ENCODE data around the gene SLC51B. TPM values are rescaled to one million over a fixed set of nuclear protein-coding genes. Genes with fewer than 3 reads are reported as not detected.

The SLC51B gene
- total and polyA plus RNA-seq, 10 of the 15 experiments (the other 5 are each of a cell fraction or from before 2014, with no cell fraction given): 0.05 to 0.17 (median 0.13) TPM; not detected in 7

DNA sequence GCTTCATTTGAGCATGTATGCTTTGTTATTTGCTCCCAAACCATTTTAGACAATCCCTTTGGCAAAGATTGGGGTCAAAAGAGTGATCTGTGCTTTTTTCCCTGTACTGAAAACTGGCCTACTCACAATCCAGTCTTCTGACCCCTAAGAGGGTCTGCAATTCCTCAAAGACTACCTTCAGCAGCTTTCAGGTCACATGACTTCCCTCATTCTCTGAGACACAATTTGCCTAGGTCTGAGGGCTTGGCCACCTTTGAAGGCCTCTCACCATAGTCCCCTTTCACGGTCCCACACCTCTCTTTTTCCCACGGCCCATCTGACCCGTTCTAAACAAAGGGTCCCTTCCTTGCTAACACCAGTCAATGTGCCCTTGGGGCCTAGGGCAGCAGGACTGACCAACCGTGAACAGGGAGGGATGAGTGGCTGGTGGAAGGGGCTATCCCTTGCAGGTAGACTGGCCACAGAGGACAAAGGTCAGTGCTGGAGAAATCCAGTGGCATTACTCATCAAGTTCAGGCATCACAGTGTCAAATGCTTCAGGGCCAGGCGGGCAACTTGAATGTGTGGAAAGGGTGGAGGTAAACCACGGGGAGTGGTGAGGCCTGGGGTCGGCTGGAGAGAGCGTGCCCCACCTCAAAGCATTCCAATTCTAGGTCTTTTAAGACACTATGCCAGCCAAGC, 11.8 kb downstream of the SLC51B start:
- Histone ChIP-seq H3K79me2 (ENCODE audit: control insufficient read depth, insufficient read depth, low read length) (no peaks in the 10 kb centered on the region), H3K9me3 (replicated peaks; ENCODE audit: control insufficient read depth, insufficient read depth, low read length) (no peaks in the 10 kb centered on the region), H3K4me3 (no peak overlapping the region), H3K27me3 (replicated peaks in 1 of 2; ENCODE audit: control insufficient read depth in 2 of 2, insufficient read depth in 2 of 2, low read length in 1 of 2) (no peaks in the 10 kb centered on the region), H4K20me1 (ENCODE audit: control insufficient read depth, insufficient read depth) (no peaks in the 10 kb centered on the region), H3K4me2 (ENCODE audit: control insufficient read depth, insufficient read depth) (no peak overlapping the region), H3K36me3 (ENCODE audit: control insufficient read depth in 2 of 2, insufficient read depth in 2 of 2, low read length in 1 of 2) (no peaks in the 10 kb centered on the region), H3K9ac (ENCODE audit: control insufficient read depth, insufficient read depth, low read length) (no peak overlapping the region), H3K27ac (ENCODE audit: control insufficient read depth, insufficient read depth) (no peak overlapping the region), H3K4me1 (ENCODE audit: control insufficient read depth, insufficient read depth, low read length) (no peaks in the 10 kb centered on the region), H2AFZ (ENCODE audit: control insufficient read depth, low read depth, low read length) (no peak overlapping the region)
- RAD21 ChIA-PET (ENCODE audit: unreplicated experiment): interaction anchor here (3.5 kb wide), 1 partner anchor 23 kb away, joined by 15 read pairs; no protein-coding TSS in a partner anchor
- SMC1A ChIA-PET (ENCODE audit: uncharacterized antibody, unreplicated experiment): interaction anchor here (0.6 to 1.2 kb wide), 3 partner anchors 9 to 214 kb away, joined by 3 to 5 read pairs (median 3); no protein-coding TSS in a partner anchor
- BruUV-seq (replicated peaks): no TSS peak
- 43% methylated on average over 8 of the region's 8 CpGs for WGBS (ENCODE audit: insufficient coverage, insufficient replicate concordance, low lambda C conversion rate, missing lambda C conversion rate)
- no peak for FAIRE-seq
- intact Hi-C loops (cut with micrococcal nuclease; ENCODE audit: unreplicated experiment): no loop called here
- POLR2A ChIA-PET: no interaction called here
- in situ Hi-C loops (cut with MboI): no loop called here
- no peak for ATAC-seq
- TF ChIP-seq IKZF1 (conservative IDR thresholded peaks at IDR 0.05) (peak; percentile 25; the same call in 1 of the 2 replicates), NR2F1 (conservative IDR thresholded peaks at IDR 0.05) (0 out of 2 replicates have a peak, but pooled peaks have one; percentile 14), TBL1XR1 (IDR thresholded peaks at IDR 0.05; ENCODE audit: low read depth, low read length) (no peak), RAD51 (IDR thresholded peaks at IDR 0.05) (peak; percentile 27; the same call in 1 of the 2 replicates)
- CTCF ChIA-PET: interaction anchor here (0.5 to 3.1 kb wide), 8 partner anchors 9 to 329 kb away, joined by 3 to 18 read pairs (median 4); no protein-coding TSS in a partner anchor
- no peak for DNase-seq (ENCODE audit: low read depth, low spot score)

DNA sequence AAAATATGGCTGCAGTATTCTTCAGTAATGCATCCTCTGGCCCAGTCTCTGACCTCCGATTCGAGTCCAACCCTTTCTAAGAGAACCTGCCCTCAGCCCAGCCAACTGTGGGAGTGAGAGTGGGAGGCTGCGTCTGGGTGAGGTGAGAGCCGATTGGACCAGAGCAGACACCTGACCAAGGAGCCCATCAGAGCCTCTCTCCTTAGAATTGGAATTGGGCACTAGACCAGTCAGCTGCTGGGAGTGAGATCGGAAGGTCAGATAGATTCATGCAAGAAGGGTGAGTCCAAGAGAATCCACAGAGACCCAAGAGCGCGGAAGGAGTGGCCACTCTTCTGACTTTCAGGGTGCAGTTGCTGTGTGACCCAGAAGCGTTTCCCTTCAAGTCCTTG, 12.4 kb downstream of the SLC51B start:
- intact Hi-C loops (cut with micrococcal nuclease; ENCODE audit: unreplicated experiment): no loop called here
- no peak overlapping the region for H2AFZ ChIP-seq (ENCODE audit: control insufficient read depth, low read depth, low read length)
- BruUV-seq (replicated peaks): no TSS peak
- TF ChIP-seq MEF2B (IDR thresholded peaks at IDR 0.05; ENCODE audit: partially characterized antibody, poor library complexity, severe bottlenecking): no peak
- no peak for TF ChIP-seq EP300 (IDR thresholded peaks at IDR 0.05; ENCODE audit: borderline replicate concordance in 1 of 2, control insufficient read depth in 1 of 2, low read depth in 2 of 2, low read length in 2 of 2)
- no peak for TF ChIP-seq MTA2 (IDR thresholded peaks at IDR 0.05; ENCODE audit: low read depth)
- no peak for TF ChIP-seq ZNF207 (IDR thresholded peaks at IDR 0.05; ENCODE audit: borderline replicate concordance)
- no peak for TF ChIP-seq NFYB (IDR thresholded peaks at IDR 0.05; ENCODE audit: insufficient read depth, low read depth, low read length)
- TF ChIP-seq TCF7 (IDR thresholded peaks at IDR 0.05; ENCODE audit: borderline replicate concordance): no peak
- TF ChIP-seq, protein P1, sequence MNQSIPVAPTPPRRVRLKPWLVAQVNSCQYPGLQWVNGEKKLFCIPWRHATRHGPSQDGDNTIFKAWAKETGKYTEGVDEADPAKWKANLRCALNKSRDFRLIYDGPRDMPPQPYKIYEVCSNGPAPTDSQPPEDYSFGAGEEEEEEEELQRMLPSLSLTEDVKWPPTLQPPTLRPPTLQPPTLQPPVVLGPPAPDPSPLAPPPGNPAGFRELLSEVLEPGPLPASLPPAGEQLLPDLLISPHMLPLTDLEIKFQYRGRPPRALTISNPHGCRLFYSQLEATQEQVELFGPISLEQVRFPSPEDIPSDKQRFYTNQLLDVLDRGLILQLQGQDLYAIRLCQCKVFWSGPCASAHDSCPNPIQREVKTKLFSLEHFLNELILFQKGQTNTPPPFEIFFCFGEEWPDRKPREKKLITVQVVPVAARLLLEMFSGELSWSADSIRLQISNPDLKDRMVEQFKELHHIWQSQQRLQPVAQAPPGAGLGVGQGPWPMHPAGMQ (IDR thresholded peaks at IDR 0.05; ENCODE audit: borderline replicate concordance): no peak
- no peak for TF ChIP-seq SPI1 (IDR thresholded peaks at IDR 0.05; ENCODE audit: borderline replicate concordance, insufficient read depth, low read depth, low read length)
- no peak for TF ChIP-seq ZNF384 (IDR thresholded peaks at IDR 0.05; ENCODE audit: borderline replicate concordance, low read depth, low read length)
- TF ChIP-seq PAX5 (IDR thresholded peaks at IDR 0.05; ENCODE audit: borderline replicate concordance, low read depth, low read length): no peak
- no peak for TF ChIP-seq POU2F2 (IDR thresholded peaks at IDR 0.05; ENCODE audit: borderline replicate concordance, low read depth, low read length)
- TF ChIP-seq, protein P2, sequence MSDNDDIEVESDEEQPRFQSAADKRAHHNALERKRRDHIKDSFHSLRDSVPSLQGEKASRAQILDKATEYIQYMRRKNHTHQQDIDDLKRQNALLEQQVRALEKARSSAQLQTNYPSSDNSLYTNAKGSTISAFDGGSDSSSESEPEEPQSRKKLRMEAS (IDR thresholded peaks at IDR 0.05; ENCODE audit: low read depth, low read length): no peak

More for the DNA sequence above, 12.4 kb downstream of the SLC51B start:
- H3K9ac ChIP-seq (ENCODE audit: control insufficient read depth, insufficient read depth, low read length): no peak overlapping the region
- no peaks in the 10 kb centered on the region for H3K4me1 ChIP-seq (ENCODE audit: control insufficient read depth, insufficient read depth, low read length)
- ATAC-seq (no peak), FAIRE-seq (no peak), DNase-seq (ENCODE audit: low read depth, low spot score) (no peak)
- ChIA-PET POLR2A (no interaction called here), SMC1A (ENCODE audit: uncharacterized antibody, unreplicated experiment) (no interaction called here), RAD21 (ENCODE audit: unreplicated experiment) (no interaction called here), CTCF (interaction anchor here (0.9 to 1.2 kb wide), 2 partner anchors 24 kb away, joined by 3 to 4 read pairs; no protein-coding TSS in a partner anchor)
- no peak overlapping the region for H3K4me3 ChIP-seq
- H3K4me2 ChIP-seq (ENCODE audit: control insufficient read depth, insufficient read depth): no peak overlapping the region
- WGBS (ENCODE audit: insufficient coverage, insufficient replicate concordance, low lambda C conversion rate, missing lambda C conversion rate): 74% methylated on average over 8 of the region's 8 CpGs
- no peak overlapping the region for H3K27ac ChIP-seq (ENCODE audit: control insufficient read depth, insufficient read depth)
- no peaks in the 10 kb centered on the region for H3K79me2 ChIP-seq (ENCODE audit: control insufficient read depth, insufficient read depth, low read length)
- H3K36me3 ChIP-seq (ENCODE audit: control insufficient read depth in 2 of 2, insufficient read depth in 2 of 2, low read length in 1 of 2): no peaks in the 10 kb centered on the region
- in situ Hi-C loops (cut with MboI): no loop called here
- H4K20me1 ChIP-seq (ENCODE audit: control insufficient read depth, insufficient read depth): no peaks in the 10 kb centered on the region
- H3K27me3 ChIP-seq (replicated peaks in 1 of 2; ENCODE audit: control insufficient read depth in 2 of 2, insufficient read depth in 2 of 2, low read length in 1 of 2): no peaks in the 10 kb centered on the region
- H3K9me3 ChIP-seq (replicated peaks; ENCODE audit: control insufficient read depth, insufficient read depth, low read length): no peaks in the 10 kb centered on the region
